ENCODE measurements around the gene MAGI2.

MAGI2 gene

DNA sequence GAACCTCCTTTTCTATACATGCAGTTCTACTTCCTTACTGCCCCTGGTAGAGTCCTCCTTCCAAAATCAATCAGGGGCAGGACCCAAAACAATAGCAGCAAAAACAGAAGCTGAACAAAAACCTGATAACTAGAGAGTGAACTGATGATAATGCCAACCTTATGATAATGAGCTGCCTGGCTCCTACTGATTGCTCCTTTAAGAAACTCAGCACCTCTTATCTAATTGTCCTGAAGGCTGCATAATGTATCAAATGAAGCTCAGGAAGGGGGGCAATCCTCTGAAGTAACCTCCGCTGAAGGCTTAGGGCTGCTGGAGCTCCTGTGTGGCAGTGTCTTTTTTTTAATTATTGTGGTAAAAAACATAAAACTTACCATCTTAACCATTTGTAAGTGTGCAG is 1397.9 kb downstream of the MAGI2 start:
- Histone ChIP-seq H3K9ac (ENCODE audit: low read depth, low read length, poor library complexity, severe bottlenecking) (no peak overlapping the region), H4K20me1 (ENCODE audit: insufficient read depth, low read length, poor library complexity, severe bottlenecking) (no peaks in the 10 kb centered on the region), H2AFZ (ENCODE audit: low read length) (no peak overlapping the region), H3K9me2 (replicated peaks; ENCODE audit: low read depth, low read length) (no peaks in the 10 kb centered on the region), H3K36me3 (ENCODE audit: insufficient read depth, low read length) (no peaks in the 10 kb centered on the region), H3K4me3 (ENCODE audit: low read length, poor library complexity, severe bottlenecking) (no peak overlapping the region), H3K4me2 (ENCODE audit: low read depth, low read length, poor library complexity, severe bottlenecking) (no peak overlapping the region), H3K9me3 (ENCODE audit: insufficient read depth, low read depth, low read length) (no peaks in the 10 kb centered on the region), H3K79me2 (ENCODE audit: insufficient read depth, low read length) (no peaks in the 10 kb centered on the region), H3K4me1 (ENCODE audit: insufficient read depth, low read length, poor library complexity, severe bottlenecking) (no peaks in the 10 kb centered on the region), H3K27me3 (ENCODE audit: insufficient read depth, low read length, poor library complexity, severe bottlenecking) (no peaks in the 10 kb centered on the region), H3F3A (ENCODE audit: low read depth) (no peaks in the 10 kb centered on the region)
- no peak for TF ChIP-seq EZH2phosphoT487 (IDR thresholded peaks at IDR 0.05; ENCODE audit: borderline replicate concordance)
- TF ChIP-seq, protein P1, sequence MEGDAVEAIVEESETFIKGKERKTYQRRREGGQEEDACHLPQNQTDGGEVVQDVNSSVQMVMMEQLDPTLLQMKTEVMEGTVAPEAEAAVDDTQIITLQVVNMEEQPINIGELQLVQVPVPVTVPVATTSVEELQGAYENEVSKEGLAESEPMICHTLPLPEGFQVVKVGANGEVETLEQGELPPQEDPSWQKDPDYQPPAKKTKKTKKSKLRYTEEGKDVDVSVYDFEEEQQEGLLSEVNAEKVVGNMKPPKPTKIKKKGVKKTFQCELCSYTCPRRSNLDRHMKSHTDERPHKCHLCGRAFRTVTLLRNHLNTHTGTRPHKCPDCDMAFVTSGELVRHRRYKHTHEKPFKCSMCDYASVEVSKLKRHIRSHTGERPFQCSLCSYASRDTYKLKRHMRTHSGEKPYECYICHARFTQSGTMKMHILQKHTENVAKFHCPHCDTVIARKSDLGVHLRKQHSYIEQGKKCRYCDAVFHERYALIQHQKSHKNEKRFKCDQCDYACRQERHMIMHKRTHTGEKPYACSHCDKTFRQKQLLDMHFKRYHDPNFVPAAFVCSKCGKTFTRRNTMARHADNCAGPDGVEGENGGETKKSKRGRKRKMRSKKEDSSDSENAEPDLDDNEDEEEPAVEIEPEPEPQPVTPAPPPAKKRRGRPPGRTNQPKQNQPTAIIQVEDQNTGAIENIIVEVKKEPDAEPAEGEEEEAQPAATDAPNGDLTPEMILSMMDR (conservative IDR thresholded peaks at IDR 0.05; ENCODE audit: low read length), result no peak

DNA sequence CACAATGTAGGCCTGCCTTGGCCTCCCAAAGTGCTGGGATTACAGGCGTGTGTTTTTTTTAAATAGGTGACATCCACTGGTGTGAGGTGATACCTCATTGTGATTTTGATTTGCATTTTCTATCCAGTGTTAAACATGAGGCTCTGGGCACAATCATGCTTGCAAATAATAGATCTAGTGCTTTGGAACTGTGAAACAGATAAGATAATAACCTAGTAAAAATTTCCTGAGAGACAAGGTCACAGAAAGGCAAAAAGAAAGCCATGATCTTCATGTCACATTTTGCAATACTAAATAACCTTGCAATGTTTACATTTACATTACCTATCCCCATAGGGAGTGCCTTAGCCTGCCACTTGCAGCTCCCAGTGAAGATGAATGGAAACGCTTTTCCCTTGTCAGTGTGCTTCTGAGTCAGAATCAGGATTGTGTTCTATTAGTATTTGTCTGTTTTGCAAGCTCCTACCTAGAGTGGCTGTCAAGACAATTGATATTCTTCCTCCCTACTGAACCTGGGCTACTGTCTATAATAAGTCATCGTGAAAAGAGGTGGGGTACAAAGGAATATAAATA is 1398.4 kb downstream of the MAGI2 start:
- Histone ChIP-seq H2AFZ (ENCODE audit: low read length) (no peak overlapping the region), H3K4me3 (ENCODE audit: low read length, poor library complexity, severe bottlenecking) (no peak overlapping the region), H3K9ac (ENCODE audit: low read depth, low read length, poor library complexity, severe bottlenecking) (no peak overlapping the region), H3K27me3 (ENCODE audit: insufficient read depth, low read length, poor library complexity, severe bottlenecking) (no peaks in the 10 kb centered on the region), H3K4me1 (ENCODE audit: insufficient read depth, low read length, poor library complexity, severe bottlenecking) (no peaks in the 10 kb centered on the region), H3K36me3 (ENCODE audit: insufficient read depth, low read length) (no peaks in the 10 kb centered on the region), H4K20me1 (ENCODE audit: insufficient read depth, low read length, poor library complexity, severe bottlenecking) (no peaks in the 10 kb centered on the region), H3F3A (ENCODE audit: low read depth) (no peaks in the 10 kb centered on the region), H3K79me2 (ENCODE audit: insufficient read depth, low read length) (no peaks in the 10 kb centered on the region), H3K4me2 (ENCODE audit: low read depth, low read length, poor library complexity, severe bottlenecking) (no peak overlapping the region), H3K9me2 (replicated peaks; ENCODE audit: low read depth, low read length) (no peaks in the 10 kb centered on the region), H3K9me3 (ENCODE audit: insufficient read depth, low read depth, low read length) (no peaks in the 10 kb centered on the region)
- no peak for TF ChIP-seq EZH2phosphoT487 (IDR thresholded peaks at IDR 0.05; ENCODE audit: borderline replicate concordance)
- TF ChIP-seq, protein P1 (conservative IDR thresholded peaks at IDR 0.05; ENCODE audit: low read length), result no peak

DNA sequence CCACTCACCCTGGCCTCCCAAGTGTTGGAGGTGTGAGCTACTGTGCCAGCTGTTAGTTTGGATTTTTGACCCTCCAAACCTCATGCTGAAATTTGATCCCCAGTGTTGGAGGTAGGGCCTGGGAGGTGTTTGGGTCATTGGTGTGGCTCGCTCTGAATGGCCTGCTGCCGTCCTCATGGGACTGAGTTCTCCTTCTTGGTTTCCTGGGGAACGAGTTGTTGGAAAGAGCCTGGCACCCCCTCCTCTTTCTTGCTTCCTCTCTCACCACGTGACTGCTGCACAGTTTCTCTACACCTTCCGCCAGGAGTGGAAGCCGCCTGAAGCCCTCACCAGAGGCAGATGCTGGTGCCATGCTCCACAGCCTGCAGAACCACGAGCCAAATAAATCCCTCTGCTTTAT is 1401.4 kb downstream of the MAGI2 start:
- H3K36me3 ChIP-seq (ENCODE audit: insufficient read depth, low read length), result no peaks in the 10 kb centered on the region
- H3K27me3 ChIP-seq (ENCODE audit: insufficient read depth, low read length, poor library complexity, severe bottlenecking), result no peaks in the 10 kb centered on the region
- H2AFZ ChIP-seq (ENCODE audit: low read length), result no peak overlapping the region
- no peaks in the 10 kb centered on the region for H3K9me2 ChIP-seq (replicated peaks; ENCODE audit: low read depth, low read length)
- H4K20me1 ChIP-seq (ENCODE audit: insufficient read depth, low read length, poor library complexity, severe bottlenecking), result no peaks in the 10 kb centered on the region
- no peaks in the 10 kb centered on the region for H3F3A ChIP-seq (ENCODE audit: low read depth)
- no peak for TF ChIP-seq EZH2phosphoT487 (IDR thresholded peaks at IDR 0.05; ENCODE audit: borderline replicate concordance)
- TF ChIP-seq, protein P1 (conservative IDR thresholded peaks at IDR 0.05; ENCODE audit: low read length), result no peak
- H3K4me1 ChIP-seq (ENCODE audit: insufficient read depth, low read length, poor library complexity, severe bottlenecking), result no peaks in the 10 kb centered on the region
- H3K9me3 ChIP-seq (ENCODE audit: insufficient read depth, low read depth, low read length), result no peaks in the 10 kb centered on the region
- H3K4me3 ChIP-seq (ENCODE audit: low read length, poor library complexity, severe bottlenecking), result no peak overlapping the region
- no peaks in the 10 kb centered on the region for H3K79me2 ChIP-seq (ENCODE audit: insufficient read depth, low read length)
- H3K9ac ChIP-seq (ENCODE audit: low read depth, low read length, poor library complexity, severe bottlenecking), result no peak overlapping the region
- no peak overlapping the region for H3K4me2 ChIP-seq (ENCODE audit: low read depth, low read length, poor library complexity, severe bottlenecking)

Measured in Loucy (cell line).